Stimulated activated CD8-positive, alpha-beta memory T cell treated with anti-CD3 and anti-CD28 coated beads, Interleukin-2, amount 100 ng/mL, for 1 hour (primary cell): ENCODE measurements around the gene RHOBTB3.

Experiments
- DNase-seq, 2 donors: peaks; one replicate each; pipeline ENCODE4 v3.0.0-alpha.2; 2020; ENCODE audit warnings: low read depth in 2 of 2

The RHOBTB3 gene

DNA sequence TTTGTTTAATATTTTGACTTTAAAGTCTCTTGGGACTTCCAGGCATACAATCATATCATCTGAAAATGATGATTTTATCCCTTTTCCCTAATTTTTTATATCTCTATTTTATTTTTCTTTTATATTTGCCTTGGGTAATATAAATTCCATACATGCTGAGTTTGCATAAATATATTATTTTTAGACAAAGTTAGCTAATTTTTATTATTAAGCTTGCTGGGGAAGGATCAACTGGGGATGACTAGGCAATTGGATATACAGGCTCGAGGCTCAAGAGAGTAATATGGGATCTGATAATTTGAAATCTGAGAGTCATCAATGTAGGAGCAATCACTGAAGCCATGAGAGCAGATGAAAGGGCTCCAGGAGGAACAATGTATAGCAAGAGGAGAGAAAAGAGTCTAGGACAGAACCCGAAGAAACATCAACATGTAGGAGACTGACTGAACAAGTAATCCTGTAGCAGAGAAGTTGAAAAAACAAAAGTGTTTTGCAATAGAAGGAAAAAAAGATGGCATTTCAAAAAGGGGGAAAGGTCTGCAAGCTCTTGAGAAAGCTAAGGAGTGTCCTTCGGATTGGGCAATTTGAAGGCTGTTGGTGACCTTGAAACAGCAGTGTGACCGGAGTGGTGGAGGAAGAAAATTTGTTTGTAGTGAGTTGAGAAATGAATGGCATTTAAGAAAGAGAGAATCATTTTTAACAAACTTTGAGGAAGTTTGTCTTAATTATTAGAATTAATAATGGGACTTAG is 17.0 kb upstream of the RHOBTB3 start:
- DNase-seq, result no peak

GRCh38 chr5:95715799-95716461 is 15.2 kb upstream of the RHOBTB3 start:
- DNase-seq, result no peak

DNA sequence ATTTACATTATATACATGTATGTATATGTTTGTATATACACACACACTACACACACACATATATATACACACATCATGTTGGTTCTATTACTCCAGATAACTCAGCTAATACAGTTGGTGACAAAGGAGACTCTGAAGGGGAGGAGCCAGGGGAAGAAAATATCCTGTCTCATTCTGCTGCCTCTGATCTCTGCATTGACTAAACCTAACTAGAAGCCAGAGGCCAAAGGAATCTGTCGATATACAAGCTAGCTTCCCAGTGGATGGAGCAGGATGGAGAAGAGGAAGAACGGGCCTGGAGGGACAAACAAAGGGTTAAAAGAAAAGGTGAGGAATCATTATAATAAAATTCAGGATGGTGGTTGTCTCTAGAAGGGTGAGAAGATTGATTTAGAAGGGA is 13.7 kb upstream of the RHOBTB3 start:
- DNase-seq, result no peak

- DNase-seq, result no peak
Measured at GRCh38 chr5:95718203-95718602, 12.9 kb upstream of the RHOBTB3 start.

DNA sequence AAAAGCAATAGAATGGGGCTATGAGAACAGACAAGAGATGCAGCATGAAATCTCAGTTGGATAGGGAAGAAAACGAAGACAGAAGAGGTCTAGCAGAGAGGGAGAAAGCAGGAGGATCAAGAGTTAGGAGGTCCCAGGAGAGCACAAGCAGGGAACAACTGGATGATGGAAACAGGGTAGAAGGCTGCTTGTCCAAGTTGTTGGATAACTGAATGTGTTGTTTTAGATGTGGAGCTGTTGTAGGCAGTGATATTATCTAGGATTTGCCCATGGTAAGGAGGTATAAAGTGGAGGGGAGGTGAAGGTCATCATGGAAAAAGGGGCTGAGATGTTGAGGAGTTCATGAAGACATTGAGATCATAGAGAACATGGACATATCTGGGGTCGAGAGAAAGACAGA is 12.4 kb upstream of the RHOBTB3 start:
- no peak for DNase-seq

DNA sequence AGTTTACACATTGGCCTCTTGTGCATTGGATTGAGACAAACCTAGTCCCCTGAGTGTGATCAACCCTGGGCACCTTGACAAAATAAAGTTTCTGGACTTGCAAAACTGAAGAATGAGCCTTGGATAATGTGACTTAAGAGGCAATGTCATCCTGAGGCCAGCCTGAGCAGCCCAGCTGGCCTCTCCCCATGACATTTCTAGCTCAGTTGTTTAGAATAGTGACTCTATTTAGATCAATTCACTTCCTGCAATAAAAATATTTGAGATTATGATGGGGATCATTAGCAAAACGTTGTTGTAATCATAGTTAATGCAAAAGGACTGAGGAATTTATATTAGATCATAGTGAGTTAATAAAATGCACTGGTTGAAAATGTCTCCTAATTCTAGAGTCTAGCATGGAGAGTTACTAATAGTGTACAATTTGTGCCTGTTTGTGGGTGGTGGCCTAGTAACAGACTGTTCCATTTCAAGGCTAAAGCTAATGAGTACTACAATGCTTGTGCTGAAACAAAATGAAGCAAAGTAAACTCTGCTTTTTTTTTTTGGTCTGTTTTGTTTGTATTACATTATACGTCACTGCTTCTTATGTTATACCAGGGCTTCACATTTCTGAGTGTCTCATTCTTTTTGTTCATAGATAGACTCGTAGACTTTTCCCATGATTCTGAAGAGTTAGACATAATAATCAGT is 10.9 kb upstream of the RHOBTB3 start:
- DNase-seq, result no peak

- DNase-seq, result no peak
Measured at GRCh38 chr5:95721582-95722295, 9.4 kb upstream of the RHOBTB3 start.

- DNase-seq, result no peak
Measured at GRCh38 chr5:95723632-95724369, 7.3 kb upstream of the RHOBTB3 start.

DNA sequence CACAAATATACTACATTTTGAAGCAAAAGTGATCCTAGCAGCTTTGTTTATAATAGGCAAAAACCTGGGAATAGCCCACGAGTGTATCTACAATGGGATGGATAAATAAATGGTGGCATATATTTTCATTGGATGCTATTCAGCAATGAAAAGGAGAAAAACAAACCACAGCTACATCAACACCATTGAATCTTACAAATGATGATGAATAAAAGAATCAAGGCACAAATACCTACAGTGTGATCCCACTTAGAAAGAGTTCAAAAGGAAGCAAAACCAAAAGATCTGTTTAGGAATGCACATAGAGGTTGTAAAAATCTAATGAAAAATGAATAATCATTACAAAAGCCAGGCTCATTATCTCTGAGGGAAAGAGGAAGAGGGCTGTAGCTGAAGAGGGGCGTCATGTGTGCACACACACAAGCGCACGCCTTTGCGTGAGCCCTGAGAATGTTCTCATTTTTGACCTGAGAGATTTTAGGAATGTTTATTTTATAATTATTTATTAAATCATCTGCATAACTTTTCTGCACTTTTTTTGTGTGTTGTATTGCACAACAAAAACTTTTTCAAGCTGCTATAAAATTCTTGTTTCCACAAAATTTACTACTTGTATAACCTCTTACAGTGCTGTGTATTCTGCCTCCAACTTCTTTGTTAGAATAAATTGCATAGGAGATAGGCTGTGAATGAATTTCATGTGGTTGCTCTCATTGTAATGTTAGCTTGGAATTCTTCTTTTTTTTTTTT is 5.9 kb upstream of the RHOBTB3 start:
- DNase-seq, result no peak

GRCh38 chr5:95725937-95726810 is 5.0 kb upstream of the RHOBTB3 start:
- DNase-seq, result no peak

- DNase-seq, result no peak
Measured at GRCh38 chr5:95726811-95727763, 4.0 kb upstream of the RHOBTB3 start.

GRCh38 chr5:95727764-95728191 is 3.4 kb upstream of the RHOBTB3 start:
- DNase-seq, result no peak

DNA sequence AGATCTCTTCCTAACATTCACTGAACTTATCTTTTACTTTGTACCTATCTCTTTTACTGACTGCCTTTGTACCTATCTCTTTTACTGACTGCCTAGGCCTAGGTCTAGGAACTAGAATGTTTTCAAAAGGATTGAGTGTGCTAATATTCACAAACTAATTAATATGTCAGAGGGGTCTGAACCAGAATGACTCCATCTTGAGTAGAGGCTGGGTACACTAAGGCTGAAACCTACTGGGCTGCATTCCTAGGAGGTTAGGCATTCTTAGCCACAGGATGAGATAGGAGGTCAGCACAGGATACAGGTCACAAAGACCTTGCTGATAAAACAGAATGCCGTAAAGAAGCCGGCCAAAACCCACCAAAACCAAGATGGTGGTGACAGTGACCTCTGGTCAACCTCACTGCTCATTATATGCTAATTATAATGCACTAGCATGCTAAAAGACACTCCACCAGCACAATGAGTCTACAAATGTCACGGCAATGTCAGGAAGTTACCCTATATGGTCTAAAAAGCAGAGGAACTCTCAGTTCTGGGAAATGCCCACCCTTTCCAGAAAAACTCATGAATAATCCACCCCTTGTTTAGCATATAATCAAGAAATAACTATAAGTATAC is 2.5 kb upstream of the RHOBTB3 start:
- no peak for DNase-seq

- no peak for DNase-seq
Measured at GRCh38 chr5:95729115-95730010, 1.8 kb upstream of the RHOBTB3 start.

DNA sequence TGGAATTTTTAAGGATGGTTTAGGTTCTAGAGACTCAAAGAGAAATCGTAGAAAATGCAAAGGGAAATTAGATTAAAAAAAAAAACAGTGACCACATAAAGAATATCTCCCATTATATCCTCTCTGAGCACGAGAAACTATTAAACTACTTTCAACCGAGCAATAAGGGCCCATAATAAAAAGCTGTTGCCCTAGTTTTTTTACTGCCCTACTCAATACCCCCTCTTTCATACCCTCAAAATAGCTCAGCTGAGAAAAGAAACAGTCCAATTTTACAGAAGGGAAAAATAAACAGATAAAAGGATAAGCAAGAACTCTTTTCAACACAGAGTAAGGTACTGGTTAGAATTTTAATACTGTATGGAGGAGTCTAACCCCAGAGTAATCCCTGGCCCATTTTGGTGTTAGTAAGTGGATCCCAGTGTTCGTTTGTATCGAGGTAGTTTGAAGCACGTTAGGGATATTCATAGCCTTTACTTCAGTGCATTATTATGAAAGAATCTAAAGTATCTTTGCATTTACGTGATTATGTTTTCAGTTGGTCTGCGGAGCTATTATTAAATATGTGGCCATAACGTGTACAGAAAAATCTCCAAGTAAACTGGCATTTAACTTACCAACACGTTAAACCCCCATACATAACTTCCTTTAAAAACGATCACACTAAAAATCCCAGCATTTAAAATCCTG is 980 bp upstream of the RHOBTB3 start:
- DNase-seq, result no peak
